HG02981 (cell line): ENCODE measurements around the gene TRAF3.
"Not testable (repeated sequence)": the region's sequence is repeated elsewhere in the genome, so short reads cannot be mapped to it uniquely, and the experiment has no call there.

Source experiments
- ATAC-seq: cut with Tn5 transposase; IDR thresholded peaks from one replicate; pipeline ENCODE4 v1.9.1; 2021; ENCODE audit warnings: mild to moderate bottlenecking, moderate library complexity; ENCODE audit not compliant: unreplicated experiment

The TRAF3 gene

GRCh38 chr14:102918438-102918837, 141.2 kb downstream of the TRAF3 start:
- ATAC-seq: no peak

- ATAC-seq: no peak
These were observed 143.2 kb downstream of the TRAF3 start for GRCh38 chr14:102920273-102920997.

DNA sequence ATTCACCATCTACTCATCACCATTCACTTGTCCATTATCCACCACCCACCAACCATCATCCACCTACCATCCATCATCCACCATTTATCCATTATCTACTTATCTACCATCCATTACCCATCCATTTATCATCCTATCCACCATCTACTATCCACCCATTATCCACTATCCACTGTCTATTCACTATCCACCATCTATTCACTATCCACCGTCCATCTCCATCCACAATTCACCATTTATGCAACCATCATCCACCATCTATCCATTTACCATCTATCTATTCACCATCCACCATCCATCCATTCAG, 143.7 kb downstream of the TRAF3 start:
- ATAC-seq: no peak

DNA sequence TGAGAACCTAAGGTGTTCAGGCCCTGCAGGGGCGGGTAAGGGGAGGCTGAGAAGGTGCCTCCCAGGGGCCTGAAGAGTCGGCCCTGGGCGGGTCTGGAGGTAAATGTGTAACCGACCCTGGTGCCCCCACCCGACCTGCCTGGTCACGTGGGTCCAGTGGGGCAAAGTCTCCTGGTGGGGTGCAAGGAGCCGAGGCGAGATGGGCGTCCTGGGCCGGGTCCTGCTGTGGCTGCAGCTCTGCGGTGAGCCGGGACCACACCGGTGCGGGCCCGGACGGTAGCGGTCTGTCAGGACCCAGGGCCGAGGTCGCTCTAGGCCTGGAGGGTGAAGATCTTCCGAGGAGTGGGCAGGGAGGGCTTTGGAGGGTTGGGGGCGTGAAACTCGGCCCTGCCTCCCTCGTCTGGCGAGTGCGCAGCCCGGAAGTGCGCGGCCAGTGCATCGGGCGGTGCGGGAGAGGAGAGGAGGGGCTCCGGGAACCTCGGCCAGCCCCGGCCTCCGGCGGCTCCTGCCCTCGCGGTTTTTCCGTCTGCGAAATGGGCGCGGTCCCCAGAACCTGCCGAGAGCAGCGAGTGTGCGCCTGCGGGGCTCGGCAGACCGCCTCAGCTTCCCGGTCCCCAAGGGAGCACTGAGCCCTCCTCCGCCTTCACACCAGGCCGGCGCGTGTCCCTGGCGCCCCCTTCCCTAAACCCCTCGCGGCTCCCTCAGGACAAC, 145.4 kb downstream of the TRAF3 start, which contains the start of gene AMN:
Gene AMN (plus strand): TSS at position 174 of the 711 bp plus-strand sequence. CDS start 26 bp downstream, at position 200.
- no peak for ATAC-seq

DNA sequence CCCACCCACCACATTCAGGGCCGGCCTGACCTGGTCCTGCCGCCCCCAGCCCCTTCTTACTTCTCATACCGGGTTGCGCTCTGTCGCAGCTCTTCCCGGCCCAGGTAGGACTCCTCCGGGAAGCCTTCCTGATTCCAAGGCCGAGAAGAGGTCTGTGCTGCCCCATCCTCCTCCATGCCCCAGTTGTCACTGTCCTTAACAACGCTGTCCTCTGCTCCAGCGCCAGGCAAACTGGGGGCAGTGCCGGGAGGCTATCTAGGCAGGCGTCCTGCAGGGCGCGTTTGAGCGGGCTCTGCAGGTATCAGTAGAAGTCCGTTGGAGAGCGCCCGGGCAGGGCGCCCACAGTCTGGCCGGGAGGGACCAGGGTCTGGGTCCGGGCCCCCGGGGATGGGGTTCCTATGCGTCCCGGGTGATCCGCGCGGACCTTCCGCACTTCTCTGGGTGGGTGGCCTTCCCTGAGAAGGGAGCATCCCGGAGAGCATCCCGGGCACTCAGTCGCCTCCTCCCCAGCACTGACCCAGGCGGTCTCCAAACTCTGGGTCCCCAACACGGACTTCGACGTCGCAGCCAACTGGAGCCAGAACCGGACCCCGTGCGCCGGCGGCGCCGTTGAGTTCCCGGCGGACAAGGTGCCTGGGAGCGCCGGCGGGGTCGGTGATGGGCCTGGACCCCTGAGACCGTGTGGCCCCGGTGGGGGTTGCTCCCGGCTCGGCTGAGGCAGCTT, 146.1 kb downstream of the TRAF3 start:
- no peak for ATAC-seq

- no peak for ATAC-seq
These were observed 146.8 kb downstream of the TRAF3 start for GRCh38 chr14:102923925-102924486.

DNA sequence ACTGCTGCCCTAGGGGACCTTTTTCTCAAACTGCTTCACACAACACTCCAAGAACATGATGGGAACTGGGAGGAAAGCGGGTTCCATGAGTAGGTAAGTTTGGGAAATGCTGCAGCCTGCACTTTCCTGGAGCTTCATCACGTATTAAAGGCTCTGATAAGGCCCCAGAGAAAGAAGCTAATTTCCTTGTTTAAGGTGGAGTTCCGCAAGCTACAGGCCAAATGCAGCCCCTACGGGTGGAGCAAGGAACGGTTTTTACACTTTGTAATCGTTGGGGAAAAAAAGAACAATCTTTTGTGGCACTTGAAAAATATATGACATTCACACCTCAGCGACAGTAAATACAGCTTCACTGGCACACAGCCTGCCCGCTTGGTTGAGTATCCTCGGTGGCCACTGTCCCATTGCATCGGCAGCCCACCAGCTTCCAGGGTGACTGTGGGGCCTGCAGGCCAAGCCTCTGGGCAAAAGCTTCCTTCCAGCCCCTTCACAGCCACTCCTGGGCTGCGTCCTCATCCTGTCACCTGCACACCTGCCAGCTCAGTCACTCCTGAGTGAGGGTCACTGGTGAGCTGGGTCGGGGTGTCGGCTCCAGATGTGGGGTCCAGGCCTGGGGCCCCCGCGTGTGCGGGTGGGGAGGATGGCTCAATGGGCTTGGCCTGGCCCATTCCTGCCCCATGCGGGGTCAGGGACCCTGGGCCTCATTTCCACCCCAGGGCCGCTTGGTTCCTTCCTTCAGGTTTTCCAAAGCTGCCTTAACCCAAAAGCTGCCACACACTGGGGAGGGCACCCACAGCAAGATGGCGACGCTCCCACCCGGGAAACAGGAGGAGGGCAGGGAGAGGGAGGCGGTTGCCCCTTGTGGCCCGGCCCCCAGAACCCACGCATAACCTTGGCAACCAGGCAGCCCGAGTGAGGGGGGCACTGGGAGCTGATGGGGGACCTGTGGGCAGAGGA, 147.7 kb downstream of the TRAF3 start:
- ATAC-seq: no peak

DNA sequence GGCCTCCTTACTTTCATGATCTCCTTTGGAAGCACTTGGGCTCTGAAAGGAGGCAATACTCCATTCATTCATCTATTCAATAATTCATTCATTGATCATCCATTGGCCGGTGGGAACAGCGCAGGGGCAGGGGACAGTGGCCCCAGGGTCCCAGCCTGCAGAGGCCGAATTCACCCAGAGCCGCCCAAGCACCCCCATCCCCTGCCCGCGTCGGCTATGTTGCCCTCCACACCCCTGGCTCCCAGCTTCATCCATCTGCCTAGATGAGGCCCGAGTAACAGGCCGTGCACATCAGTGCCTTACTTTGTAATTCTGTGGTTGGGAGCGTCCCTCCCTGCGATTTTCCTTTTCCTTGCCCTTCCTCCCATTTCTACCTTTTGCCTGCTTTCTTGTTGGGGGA, 148.4 kb downstream of the TRAF3 start:
- no peak for ATAC-seq

DNA sequence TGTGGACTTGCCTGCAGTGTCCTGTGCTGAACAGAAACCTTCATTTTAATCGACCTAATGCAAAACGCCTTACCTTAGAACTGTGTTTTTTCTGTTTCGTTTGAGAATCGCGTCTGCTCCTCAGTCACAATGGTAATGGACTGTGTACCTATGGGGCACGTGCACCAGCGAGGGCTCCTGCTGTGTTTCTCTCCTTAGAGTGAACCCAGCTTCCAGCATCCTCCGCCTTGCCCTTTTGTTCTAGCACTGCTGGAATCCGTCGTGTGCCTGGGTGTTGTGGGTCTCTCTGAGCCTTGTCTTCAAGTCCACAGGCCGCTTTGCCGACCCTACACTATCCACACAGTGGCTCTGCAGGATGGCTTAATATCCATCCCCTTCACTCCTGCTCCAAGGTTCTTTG, 148.9 kb downstream of the TRAF3 start:
- ATAC-seq: no peak

GRCh38 chr14:102926840-102927239, 149.6 kb downstream of the TRAF3 start:
- ATAC-seq: not testable (repeated sequence)

- no peak for ATAC-seq
These were observed 150.2 kb downstream of the TRAF3 start for GRCh38 chr14:102927346-102927877.

GRCh38 chr14:102927878-102928411, 150.7 kb downstream of the TRAF3 start:
- no peak for ATAC-seq

DNA sequence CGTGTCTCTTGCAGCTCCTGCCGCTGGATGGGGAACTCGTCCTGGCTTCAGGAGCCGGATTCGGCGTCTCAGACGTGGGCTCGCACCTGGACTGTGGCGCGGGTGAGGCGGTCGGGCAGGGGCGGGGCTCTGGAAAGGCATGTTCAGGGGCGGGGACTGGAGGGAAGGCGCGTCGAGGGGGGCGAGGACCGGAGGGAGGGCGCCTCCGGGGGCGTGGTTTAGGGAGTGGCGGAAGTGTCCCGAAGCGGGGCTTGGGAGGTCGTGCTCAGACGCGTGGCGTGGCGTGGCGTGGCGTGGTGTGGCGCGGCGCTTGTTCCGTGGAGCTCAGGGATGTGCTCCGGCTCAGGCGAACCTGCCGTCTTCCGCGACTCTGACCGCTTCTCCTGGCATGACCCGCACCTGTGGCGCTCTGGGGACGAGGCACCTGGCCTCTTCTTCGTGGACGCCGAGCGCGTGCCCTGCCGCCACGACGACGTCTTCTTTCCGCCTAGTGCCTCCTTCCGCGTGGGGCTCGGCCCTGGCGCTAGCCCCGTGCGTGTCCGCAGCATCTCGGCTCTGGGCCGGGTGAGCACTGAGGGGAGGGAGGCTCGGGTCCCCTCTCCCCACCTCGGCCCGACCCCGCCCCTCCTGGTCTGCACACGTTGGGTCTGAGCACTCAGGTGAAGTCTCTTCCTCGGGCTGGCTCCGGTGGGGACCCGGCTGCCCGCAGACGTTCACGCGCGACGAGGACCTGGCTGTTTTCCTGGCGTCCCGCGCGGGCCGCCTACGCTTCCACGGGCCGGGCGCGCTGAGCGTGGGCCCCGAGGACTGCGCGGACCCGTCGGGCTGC, 151.4 kb downstream of the TRAF3 start:
- peak; percentile 74 for ATAC-seq

DNA sequence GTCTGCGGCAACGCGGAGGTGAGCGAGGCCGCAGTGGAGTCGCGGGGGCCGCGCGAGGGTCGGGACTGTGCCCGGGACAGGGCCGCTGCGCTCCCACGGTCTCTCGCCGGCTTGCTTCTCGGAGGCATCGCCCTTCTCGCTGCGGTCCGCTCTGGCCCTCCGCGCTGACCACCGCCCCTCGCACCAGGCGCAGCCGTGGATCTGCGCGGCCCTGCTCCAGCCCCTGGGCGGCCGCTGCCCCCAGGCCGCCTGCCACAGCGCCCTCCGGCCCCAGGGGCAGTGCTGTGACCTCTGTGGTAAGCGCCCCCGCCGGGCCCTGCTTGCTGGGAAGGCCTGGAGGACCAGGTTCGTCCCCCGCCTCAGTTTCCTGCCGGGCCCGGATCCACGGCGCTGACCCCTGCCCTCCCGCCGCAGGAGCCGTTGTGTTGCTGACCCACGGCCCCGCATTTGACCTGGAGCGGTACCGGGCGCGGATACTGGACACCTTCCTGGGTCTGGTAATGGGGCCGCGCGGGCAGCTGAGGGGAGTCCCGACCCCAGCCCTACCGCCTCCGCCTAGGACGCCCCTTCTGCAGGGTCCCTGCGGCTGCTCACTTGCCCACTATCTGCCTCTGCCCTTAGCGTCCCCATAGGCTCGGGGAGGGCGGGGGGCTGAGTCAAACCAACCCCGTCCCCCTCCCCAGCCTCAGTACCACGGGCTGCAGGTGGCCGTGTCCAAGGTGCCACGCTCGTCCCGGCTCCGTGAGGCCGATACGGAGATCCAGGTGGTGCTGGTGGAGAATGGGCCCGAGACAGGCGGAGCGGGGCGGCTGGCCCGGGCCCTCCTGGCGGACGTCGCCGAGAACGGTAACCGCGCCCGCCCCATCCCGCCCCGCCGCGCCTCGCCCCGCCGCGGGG, 152.2 kb downstream of the TRAF3 start:
- no peak for ATAC-seq

DNA sequence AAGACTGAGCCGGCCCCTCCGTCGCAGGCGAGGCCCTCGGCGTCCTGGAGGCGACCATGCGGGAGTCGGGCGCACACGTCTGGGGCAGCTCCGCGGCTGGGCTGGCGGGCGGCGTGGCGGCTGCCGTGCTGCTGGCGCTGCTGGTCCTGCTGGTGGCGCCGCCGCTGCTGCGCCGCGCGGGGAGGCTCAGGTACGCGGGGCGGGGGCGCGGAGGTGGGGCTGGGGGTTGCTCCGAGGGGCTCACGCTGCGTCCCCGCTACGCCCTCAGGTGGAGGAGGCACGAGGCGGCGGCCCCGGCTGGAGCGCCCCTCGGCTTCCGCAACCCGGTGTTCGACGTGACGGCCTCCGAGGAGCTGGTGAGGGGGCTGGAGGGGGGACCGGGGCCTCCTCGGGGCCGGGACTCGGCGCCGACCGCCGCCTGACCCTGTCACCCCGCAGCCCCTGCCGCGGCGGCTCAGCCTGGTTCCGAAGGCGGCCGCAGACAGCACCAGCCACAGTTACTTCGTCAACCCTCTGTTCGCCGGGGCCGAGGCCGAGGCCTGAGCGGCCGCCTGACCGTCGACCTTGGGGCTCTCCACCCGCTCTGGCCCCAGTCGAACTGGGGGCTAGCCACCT, 153.0 kb downstream of the TRAF3 start:
- no peak for ATAC-seq

DNA sequence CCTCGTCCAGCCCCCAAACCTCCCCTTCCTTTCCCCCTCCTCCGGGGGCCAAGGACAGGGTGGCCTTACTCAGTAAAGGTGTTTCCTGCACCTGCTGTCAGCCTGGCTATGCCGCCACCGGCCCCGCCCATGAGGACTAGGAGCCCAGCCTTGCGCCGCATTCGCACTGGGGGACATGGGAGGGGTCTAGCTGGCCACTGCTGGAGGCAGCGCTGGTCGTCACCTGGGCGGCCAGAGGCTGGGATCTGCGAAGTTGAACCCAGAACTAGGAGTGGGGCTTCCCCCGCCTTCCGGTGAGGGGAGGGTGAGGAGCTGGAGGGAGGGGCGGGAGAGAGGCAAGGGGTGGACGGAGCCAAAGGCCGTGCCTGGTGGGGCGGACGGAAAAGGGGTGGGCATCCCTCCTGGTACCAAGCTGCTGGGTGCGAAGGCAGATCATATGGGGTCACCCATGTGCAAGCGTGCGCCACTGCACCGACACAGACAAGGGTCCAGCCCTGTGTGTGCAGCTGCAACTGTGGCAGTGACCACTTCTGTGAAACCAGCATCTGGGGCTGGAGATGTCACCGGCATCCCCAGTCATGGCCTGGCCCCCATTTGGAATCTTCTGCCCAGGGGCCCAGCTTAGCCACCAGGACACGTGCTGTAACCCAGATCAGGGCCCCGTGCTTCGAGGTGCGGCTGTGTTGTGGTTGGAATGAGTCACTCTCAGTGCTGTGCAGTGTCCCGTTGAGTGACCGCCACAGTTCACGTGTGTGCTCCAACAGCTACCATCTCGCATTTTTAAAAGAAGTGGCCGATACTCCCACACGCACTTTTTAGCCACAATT, 153.7 kb downstream of the TRAF3 start:
- ATAC-seq: no peak
